ENCODE measurements around the gene LAMB4.

Gene LAMB4

DNA sequence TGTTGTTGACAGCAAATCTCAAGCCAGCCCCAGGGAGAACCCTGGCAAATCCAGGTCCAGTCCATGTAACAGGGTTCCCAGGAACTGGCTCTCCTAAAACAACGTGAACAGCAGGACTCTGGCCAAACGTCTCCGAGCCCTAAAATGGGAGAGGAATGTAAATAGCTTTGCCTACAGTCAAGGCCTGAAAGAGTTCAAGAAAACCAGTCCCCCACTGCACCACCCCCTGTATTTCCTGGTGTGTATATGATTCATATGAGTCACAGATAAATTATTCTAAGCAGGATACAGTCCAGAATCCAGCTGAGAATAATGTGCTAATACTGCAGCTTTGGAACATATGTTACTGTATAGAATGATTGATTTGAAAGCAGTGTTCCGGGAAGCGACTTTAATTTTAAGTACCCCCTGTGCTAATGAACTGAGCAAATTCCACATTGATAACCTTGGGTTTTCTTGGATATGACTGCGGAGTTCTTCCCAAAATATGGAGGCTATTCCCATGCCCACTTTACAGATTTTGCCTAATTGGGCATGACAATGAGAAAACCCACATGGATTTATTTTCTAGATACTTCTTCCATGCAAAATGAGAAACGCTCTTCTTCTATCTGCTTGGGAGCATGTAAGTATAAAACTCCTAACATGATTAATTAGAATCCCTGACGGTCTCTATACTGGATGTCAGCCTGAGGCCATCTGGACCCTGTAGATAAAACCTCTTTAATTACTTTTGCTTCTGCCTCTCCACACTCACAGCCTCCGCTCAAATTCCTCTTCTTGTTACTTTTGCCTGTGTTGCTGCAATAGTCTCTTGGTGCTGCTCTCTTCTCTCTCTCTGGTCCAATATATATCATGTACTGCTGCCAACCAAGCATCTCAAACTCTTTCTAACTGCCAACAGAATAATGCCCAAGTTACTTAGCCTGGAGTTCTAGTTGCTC is 50.2 kb downstream of the LAMB4 start:
- DNase-seq (ENCODE audit: low read depth in 2 of 2): no peak

DNA sequence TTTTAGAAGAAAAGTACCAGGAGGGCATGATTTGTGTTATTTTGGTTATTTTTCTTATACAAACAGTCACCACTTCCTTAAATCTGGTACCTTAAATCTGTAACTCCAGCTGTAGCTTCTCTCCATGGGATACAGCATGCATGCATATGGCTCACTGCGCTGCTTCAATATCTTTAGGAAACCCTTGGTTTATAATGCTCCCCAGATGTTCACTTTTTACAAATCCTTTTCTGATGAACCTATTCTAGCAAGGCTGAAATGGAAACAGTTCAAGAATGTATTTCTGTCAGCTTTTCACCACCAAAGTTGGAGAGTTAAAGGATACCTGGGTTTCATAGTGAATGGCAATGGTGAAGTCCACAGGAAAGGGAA is 50.9 kb downstream of the LAMB4 start:
- no peak for DNase-seq (ENCODE audit: low read depth in 2 of 2)

DNA sequence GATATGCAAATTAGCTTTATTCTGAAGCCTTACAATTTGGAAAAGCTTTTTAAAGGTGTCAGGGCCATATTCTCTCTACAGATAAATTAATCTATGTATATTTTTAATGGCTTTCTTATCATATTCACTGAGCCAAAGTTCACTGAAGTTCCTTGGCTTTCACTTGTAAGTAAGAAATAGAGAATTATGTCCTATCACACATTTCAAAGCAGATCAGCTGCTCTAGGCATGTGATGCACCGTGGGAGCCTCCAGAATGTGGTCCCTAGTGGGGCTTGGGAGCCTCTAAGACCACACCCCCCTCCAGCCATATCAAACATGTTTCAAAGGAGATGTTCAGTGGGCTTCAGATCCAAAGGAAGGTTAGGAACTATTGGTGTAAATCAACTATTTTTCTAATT is 51.5 kb downstream of the LAMB4 start:
- no peak for DNase-seq (ENCODE audit: low read depth in 2 of 2)

DNA sequence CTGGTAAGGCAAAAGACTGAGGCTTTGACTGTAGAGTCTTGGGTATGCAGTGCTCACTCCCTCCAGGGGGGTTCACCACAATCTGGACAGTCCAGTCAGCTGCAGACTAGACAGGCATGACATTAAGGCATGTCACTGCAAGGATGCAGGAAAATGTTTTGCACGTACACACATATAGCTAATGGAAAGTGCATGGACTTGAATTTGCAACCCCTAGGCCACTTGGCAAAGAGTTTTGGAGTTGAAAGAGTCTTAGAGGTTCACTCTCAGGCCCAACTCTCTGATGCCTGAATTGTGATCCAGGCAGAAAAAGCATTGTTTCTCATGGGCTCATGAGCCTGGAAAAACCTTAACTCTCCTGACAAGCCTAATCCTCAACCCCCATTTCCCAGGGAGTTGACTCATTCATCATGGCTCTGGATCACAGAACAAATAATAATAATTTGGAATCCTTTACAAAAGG is 51.9 kb downstream of the LAMB4 start:
- no peak for DNase-seq (ENCODE audit: low read depth in 2 of 2)

DNA sequence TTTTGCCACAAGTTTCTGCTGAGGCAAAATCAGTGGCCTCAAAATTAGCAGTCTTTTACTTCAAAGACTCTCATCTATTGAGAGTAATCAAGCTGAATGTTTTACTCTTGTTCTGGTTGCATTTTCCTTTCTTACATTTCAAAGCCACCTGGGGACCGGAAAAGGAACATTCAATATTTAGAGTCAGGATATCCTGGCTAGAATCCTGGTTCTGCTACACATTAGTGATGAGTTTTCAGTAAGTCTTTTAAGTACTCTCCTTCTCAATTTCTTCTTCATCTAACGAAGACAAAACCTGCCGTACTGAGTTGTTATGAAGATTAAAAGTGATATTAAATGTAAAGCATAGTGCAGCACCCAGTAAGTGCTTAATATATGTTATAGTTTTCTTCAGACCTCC is 52.5 kb downstream of the LAMB4 start:
- no peak for DNase-seq (ENCODE audit: low read depth in 2 of 2)

DNA sequence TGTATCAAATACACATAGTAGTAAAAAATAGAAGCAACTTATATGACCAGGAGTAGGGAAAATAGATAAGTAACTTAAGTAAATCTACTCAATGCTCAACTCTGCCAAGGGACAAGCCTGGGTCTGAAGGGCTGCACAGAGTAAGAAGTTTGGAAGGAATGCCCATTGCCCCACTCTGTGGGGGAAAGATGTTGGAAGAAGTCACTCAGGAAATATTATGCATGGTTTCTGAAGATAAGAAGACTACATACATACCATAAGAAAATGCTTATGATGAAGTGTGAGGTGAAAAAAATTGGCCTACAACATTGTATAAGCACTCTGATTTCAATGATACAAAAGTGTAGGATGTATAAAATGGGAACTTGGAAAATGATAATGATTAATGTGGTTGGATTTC is 54.0 kb downstream of the LAMB4 start:
- DNase-seq (ENCODE audit: low read depth in 2 of 2): no peak

DNA sequence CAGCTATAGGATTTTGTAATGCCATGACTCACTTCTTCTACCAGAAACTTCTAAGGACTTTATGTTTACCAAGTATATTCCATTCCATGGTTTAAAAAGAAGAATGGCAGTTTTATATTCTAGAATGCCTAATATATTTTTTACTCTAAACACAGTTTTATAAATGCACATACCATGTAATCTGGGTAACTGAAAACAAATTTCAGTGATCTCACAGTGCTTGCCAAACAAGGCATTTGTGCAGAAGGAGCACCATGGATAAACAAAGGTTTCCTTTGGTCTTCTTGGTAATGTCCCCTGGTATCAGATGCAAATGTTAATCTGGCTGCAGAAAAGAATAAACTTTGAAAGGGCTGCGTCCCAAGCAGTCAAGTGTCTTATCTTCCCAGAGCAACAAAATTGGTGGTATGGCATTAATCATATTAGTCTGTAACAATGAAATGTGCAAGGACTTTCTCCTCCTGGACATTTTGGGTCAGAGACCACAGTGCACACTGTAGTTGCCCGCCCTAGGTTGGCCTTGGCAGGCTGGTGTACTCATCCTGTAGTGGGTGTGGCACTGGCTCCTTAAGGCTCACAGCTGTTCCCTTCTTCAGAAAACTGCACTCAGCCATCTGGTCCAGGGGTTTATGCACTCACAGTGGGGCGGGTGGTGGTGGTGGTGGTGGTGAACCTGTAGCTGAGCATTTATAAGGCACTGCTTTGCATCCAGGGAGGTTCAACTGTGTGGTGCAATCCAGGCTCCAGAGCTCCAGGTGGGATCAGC is 56.7 kb downstream of the LAMB4 start:
- DNase-seq (ENCODE audit: low read depth in 2 of 2): no peak

DNA sequence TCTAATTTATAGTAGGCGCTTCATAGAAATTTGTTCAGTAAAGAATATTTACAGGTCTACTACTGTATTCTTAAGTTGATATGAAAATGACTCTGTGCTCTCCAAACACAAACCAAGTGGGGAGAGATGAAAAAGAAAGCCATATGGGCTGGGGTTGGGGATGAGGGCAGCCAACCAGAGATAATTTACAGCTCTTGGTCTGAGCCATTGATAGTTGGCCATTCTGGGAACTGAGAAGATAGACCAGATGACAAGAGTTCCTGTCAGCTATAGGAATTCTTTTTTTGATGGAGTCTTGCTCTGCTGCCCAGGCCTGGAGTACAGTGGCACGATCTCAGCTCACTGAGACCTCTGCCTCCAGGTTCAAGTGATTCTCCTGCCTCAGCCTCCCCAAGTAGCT is 57.4 kb downstream of the LAMB4 start:
- no peak for DNase-seq (ENCODE audit: low read depth in 2 of 2)

DNA sequence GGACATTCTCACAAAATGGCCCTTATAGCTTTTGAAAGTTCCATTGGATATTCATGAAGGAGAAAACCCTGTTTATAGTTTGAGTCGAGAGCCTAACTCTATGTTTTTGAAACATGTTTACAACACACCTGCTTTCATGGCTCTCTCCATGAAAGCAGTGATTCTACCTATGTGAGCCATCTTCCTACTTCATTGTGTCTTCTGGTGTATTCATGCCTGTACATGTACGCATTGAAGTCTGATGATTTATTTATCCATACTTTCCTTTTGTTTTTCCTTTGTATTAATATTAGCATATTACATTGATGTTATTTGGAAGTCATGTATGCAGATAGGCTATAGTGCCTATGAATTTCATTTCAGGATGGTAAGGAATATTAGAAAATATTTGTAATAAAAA is 58.0 kb downstream of the LAMB4 start:
- DNase-seq (ENCODE audit: low read depth in 2 of 2): no peak

DNA sequence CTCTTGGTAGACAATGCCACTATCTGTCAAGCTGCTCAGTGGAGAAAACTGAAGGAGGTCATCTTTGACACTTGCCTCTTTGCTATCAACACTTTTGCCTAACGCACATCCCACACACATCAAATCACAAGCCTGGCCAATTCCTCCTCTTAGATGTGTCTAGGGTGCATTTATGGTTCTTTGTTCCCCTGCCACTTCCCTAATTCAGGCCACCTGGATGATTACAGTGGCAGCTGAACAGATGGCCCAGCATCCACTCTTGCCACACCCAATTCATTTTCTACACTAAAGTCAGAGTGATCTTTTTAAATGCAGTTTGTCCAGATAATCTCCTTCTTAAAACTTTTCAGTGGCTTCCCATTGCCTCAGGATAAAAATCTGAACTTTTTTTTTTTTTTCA is 58.6 kb downstream of the LAMB4 start:
- DNase-seq (ENCODE audit: low read depth in 2 of 2): no peak

DNA sequence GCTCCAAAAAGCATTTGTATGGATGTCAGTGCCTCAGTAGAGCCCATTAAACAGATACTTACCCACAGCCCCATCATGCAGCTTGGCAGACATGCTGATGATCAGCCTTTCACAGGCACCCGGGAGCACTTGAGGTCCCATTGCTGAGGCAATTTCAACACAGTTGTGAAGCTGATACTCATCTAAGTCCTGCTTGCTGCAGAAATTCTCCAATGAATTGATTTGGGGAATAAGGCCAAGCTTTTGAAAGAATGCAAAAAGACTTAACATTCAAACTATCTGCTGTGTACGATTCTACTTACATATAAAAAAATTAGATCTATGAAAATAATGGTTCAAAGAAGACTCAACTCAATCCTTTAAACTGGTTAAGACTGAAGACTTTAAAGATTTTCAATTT is 60.5 kb downstream of the LAMB4 start:
- no peak for DNase-seq (ENCODE audit: low read depth in 2 of 2)

DNA sequence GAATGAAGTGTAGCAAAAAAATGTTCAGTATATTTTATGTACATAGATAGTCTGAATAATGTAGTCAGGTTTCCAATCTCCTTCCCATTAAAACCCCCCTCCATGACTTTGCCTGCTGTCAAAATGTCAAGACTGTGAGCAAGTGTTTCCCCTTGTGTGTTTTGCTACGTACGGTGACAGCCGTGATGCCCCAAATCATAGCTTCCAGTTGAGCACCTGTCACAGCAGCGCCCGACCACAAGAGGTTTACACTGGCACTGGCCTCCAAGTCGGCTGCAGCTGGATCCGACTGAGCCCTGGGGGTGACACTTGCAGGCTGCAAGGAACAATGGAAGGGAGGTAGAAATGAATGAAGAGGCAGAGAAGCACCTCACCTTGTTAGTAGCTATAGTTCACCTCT is 62.3 kb downstream of the LAMB4 start:
- no peak for DNase-seq (ENCODE audit: low read depth in 2 of 2)

DNA sequence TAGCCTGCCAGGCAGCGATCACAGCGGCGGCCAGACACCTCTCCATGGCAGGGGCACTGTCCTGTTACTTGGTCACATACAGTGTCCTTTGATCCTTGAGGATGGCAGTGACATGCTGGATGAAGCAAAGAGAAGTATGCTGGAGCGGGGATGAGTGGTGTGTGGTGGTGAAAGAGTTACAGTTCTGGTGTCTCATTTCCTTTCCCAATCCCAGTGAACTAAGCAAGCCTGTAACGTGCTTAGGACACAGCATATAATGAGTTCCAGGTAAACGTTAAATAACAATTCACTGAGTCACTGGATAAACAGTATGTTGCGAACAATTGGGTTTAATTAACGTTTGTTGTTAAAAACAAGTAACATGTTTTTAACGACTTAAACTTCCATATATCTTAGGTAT is 63.7 kb downstream of the LAMB4 start:
- DNase-seq (ENCODE audit: low read depth in 2 of 2): no peak

DNA sequence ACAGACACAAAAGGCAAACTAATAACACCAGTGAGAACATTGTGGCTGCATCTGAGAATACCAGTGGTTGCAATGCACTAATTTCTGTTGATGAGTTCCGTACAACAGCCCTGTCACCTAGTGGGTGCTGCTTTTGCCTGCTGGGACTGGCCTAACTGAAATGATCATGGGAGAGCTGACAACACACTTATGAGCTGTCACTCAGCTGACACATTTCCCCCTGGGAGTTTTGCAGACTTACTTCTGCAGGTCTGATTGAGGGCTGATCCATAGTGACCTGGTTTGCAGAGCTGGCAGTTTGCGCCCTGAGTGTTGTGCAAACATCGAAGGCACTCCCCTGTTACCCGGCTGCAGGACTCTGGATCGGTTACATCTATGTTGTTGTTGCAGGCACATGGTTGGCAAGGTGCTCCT is 66.6 kb downstream of the LAMB4 start:
- DNase-seq (ENCODE audit: low read depth in 2 of 2): no peak

DNA sequence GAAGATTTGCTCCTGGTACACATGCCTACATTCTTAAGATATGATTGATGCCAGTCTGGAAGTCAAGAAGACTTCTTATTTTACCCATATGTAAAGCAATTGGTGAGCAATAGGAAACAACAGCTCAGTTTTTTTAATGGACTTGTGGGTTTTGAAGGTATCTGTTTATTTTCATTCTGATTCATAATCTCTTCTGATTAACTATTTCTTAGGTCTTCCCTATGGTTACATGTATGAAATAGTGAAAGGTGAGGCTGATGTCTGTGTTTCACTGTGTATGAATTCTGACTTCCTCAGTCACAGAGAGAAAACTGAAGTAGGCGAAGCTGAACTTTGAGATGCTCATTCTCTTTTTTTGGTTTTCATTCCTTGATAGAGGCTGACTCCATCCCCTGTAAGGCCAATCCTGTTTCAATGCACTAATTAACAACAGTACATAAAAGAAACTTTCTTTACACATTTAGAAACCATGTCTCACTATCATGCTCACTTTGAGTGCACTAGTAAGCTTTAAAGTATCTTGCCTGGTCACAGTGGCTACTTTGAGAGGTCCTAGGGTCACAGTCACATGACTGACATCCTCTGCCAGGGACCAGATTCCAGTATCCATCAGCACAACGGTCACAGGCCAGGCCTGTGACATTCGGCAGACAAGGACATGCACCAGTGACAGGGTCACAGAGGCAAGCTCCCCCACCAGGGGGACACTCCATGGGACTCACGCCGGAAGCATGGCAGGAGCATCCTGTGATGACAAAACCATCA is 67.7 kb downstream of the LAMB4 start:
- no peak for DNase-seq (ENCODE audit: low read depth in 2 of 2)

DNA sequence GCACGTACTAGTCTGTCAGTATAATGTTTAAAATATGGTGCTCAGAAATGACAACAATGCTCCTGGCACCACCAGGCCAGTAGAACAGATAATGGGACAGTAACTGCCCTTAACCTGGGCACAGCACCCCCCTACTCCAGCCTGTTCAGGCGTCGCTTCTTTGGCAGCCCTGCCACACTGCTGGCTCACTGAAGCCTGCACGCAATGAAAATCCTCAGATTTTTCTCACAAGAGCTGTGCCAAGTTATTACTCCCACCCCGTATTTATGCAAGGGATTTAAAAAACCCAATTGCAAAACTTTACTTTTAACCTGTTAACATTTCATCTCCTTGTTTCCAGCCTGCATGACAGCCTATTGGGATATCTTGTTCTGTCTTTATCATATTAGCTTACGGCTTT is 70.6 kb downstream of the LAMB4 start:
- no peak for DNase-seq (ENCODE audit: low read depth in 2 of 2)

DNA sequence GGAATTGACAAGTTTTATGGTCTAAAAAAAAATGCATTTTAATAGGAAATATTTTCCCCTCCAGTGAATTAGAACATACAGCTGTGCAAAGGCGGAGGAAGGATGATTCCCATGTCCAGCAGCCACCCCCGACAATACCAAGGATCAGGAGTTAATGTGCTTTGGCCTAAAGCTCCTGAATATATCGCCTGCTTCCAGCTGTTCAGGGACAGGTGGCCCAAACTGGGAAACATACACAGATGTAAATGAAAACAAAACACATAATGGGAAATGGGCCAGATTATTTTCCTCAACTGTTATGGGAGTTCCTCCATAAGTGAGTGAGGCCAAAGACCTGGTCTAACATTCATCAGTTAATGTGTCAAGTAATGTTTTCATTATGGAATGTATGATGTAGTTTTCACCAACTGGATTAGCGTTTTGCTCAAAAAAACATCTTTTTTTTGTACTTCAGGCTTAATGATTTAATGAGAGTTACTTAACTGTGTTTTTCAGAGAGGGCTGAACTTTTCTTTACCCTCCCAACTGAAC is 72.1 kb downstream of the LAMB4 start:
- DNase-seq (ENCODE audit: low read depth in 2 of 2): no peak

DNA sequence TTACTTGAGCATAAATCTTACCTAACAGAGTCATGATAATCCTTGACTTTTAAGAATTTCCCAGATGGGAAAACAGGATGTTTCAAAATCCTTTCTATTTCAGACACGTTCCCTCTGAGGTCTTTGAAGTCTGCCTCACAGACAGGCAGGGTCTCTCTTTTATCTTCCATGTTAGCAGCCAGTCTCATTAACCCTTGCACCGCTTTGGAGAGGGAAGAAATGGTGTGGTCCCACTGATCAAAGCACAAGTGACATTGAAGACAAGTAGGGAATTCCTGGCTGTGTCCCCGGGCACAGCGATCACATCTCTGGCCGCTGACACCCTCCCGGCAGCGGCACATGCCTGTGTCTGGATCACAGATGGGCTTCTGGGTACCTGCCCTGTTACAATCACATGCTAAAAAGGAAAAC is 74.5 kb downstream of the LAMB4 start:
- no peak for DNase-seq (ENCODE audit: low read depth in 2 of 2)

DNA sequence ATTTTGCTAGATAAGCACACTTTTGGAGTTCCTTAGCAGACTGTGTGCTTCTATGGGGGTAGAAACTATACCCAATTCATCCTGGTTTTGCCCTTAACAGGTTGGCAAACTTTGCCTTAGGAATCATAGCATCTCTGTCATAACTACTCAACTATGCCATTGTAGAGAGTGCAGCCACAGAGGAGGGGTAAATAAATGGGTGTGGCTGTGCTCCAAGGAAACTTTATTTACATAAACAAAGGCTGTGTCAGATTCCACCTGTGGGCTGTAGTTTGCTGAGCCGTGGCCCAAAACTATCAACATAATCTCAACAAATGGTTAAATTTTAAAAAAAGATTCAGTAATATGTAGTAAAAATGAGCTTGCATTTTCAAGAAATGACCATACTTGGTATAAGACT is 75.6 kb downstream of the LAMB4 start:
- DNase-seq (ENCODE audit: low read depth in 2 of 2): no peak

DNA sequence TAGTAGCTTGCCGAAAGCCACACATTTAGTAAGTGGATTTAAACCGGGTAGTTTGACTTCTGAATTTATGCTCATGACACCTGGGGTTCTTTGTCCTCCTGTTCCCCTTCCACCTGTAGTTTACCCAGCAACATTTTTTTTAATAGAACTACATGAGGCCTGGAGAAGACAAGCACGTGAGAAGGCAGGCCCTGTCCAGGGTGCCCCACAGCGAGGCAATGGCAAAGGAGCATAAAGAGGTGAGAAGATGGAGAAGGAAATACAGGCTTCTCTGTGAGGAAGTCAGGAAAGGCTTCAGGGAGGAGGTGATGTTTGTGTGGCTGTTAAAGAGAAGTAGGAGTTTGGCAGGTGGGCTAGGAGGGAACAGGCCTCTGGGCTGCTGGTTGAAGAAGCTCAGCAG is 76.9 kb downstream of the LAMB4 start:
- no peak for DNase-seq (ENCODE audit: low read depth in 2 of 2)

DNA sequence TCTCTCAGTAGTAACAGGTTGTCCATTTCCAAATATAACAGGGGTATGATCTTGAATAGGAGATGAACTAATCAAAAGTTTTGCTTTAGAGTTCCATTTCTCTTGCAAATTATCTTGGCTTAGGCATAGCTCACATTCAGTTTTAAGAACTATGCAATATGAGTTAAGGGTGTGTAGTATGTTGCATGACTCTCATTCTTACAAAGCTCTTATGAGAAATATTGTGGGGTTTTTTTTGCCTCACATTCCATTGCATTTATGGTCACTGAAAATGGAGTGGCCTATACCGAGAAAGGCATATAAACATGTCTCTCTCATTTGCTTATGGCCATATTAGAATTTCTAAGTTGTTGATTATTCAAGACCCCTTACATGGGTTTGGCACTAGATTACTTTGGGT is 78.7 kb downstream of the LAMB4 start:
- no peak for DNase-seq (ENCODE audit: low read depth in 2 of 2)

DNA sequence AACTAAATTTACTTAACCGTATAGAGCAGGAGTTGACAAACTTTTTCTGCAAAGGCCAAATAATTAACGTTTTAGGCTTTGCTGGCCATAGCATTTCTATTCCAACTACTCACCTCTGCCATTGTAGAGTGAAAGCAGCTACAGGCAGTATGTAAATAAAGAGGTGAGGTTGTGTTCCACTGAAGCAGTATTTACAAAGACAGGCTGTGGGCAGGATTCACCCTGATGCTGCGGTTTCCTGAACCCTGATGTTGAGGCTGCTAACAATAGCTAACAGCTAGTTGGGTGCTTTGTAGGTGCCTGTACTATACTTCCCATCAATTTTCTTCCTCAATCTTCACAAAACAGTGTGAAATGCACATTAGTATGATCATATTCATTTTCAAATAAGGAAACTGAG is 80.2 kb downstream of the LAMB4 start:
- no peak for DNase-seq (ENCODE audit: low read depth in 2 of 2)

Measured in stimulated activated CD4-positive, alpha-beta T cell treated with anti-CD3 and anti-CD28 coated beads, Interleukin-15, amount 100 ng/mL, for 48 hours (primary cell).